T-cell (primary cell): ENCODE results near the gene FAAP100. TPM values are rescaled to one million over a fixed set of nuclear protein-coding genes. Genes with fewer than 3 reads are reported as not detected.
"Not testable (repeated sequence)": the region's sequence is repeated elsewhere in the genome, so short reads cannot be mapped to it uniquely, and the experiment has no call there.

Experiments
- ATAC-seq, 4 experiments: fragments of 200-7000 bp in 3 of 4; fragments of 150-1000 bp in 1 of 4; cut with Tn5 transposase; replicated peaks in 1 of 4; 1 replicate in 3 of 4; 2 replicates in 1 of 4; pipeline ENCODE4 v1.10.0; 2021; ENCODE audit warnings: moderate library complexity in 3 of 4, mild to moderate bottlenecking in 2 of 4, moderate number of reproducible peaks in 1 of 4
- CTCF ChIA-PET, 2 donors: fragments of 300-600 bp; sonication (Branson Sonifier 250); formaldehyde crosslinking; loops; one replicate each; lab custom pipeline; 2022; ENCODE audit warnings: antibody characterized with exemption in 2 of 2; lab: Charles Lee
- POLR2A ChIA-PET, 2 donors: fragments of 300-600 bp; sonication (Branson Sonifier 250); formaldehyde crosslinking; loops; one replicate each; lab custom pipeline; 2022; ENCODE audit warnings: antibody characterized with exemption in 2 of 2; lab: Charles Lee
- DNase-seq, 35 experiments: peaks; one replicate each; pipeline versions ENCODE4 v3.0.0 to v3.0.0-alpha.2; 2013 to 2023
- H3K27ac ChIP-seq: one replicate; pipeline ENCODE4 v1.5.1; 2013; ENCODE audit warnings: low read length
- H3K27me3 ChIP-seq, 2 experiments: replicated peaks in 1 of 2; 1 replicate in 1 of 2; 2 replicates in 1 of 2; pipeline versions ENCODE4 v1.6.1 to v1.7.0; 2013; ENCODE audit warnings: low read length in 1 of 2, mixed read lengths in 1 of 2; ENCODE audit not compliant: control insufficient read depth in 2 of 2, insufficient read depth in 2 of 2; ENCODE audit errors: extremely low read depth in 1 of 2
- H3K36me3 ChIP-seq, 2 donors: 1 replicate in 1 of 2; 2 replicates in 1 of 2; pipeline versions ENCODE4 v1.6.1 to v1.7.0; 2013; ENCODE audit warnings: low read length in 1 of 2; ENCODE audit not compliant: control insufficient read depth in 2 of 2, insufficient read depth in 1 of 2; ENCODE audit errors: extremely low read depth in 1 of 2
- H3K4me1 ChIP-seq, 2 experiments: 1 replicate in 1 of 2; 2 replicates in 1 of 2; pipeline versions ENCODE4 v1.6.1 to v1.7.0; 2013; ENCODE audit warnings: low read length in 2 of 2, mixed read lengths in 1 of 2; ENCODE audit not compliant: insufficient read depth in 2 of 2, control insufficient read depth in 1 of 2; ENCODE audit errors: extremely low read depth in 1 of 2
- H3K4me3 ChIP-seq, 2 donors: 1 replicate in 1 of 2; 2 replicates in 1 of 2; pipeline versions ENCODE4 v1.5.1 to v1.7.0; 2013; ENCODE audit warnings: mild to moderate bottlenecking in 2 of 2, low read length in 1 of 2, moderate library complexity in 1 of 2; ENCODE audit not compliant: control insufficient read depth in 1 of 2; ENCODE audit errors: extremely low read depth in 1 of 2
- H3K9me3 ChIP-seq: 2 replicates; pipeline ENCODE4 v1.7.0; 2013
- H3K27ac Mint-ChIP-seq, 2 donors: one replicate each; pipeline ENCODE4 v1.8.0; 2020 to 2021; ENCODE audit warnings: mild to moderate bottlenecking in 2 of 2, mixed read lengths in 2 of 2
- H3K27me3 Mint-ChIP-seq, 2 donors: one replicate each; pipeline ENCODE4 v1.8.0; 2021 to 2022; ENCODE audit warnings: mixed read lengths in 2 of 2
- H3K36me3 Mint-ChIP-seq: one replicate; pipeline ENCODE4 v1.8.0; 2021; ENCODE audit warnings: mixed read lengths
- H3K4me1 Mint-ChIP-seq, 3 donors: one replicate each; pipeline ENCODE4 v1.8.0; 2020 to 2022; ENCODE audit warnings: mixed read lengths in 3 of 3, mild to moderate bottlenecking in 1 of 3
- H3K4me3 Mint-ChIP-seq, 3 donors: one replicate each; pipeline ENCODE4 v1.8.0; 2020 to 2022; ENCODE audit warnings: mild to moderate bottlenecking in 3 of 3, mixed read lengths in 3 of 3, moderate library complexity in 3 of 3
- H3K9me3 Mint-ChIP-seq, 3 donors: one replicate each; pipeline ENCODE4 v1.8.0; 2020 to 2022; ENCODE audit warnings: mixed read lengths in 3 of 3
- WGBS: methylation state at CpG from one replicate; pipeline ENCODE4 v1.1.5; 2013; ENCODE audit warnings: missing lambda C conversion rate; ENCODE audit not compliant: insufficient coverage; 5-methylcytosine and 5-hydroxymethylcytosine counted together
- total RNA-seq, 35 experiments: library from RNA in 6 of 35; stranded (reverse) in 6 of 35; fragments of 120-200 nt in 1 of 35; gene quantifications; one replicate each; pipeline versions ENCODE4 v1.2.1 to v1.2.4 and lab custom pipeline; 2013 to 2026

Gene FAAP100
- total RNA-seq, 5 donors from 2014 or later (not counting 1 experiment from before 2014, with no cell fraction given): 31.7 to 62.1 (median 59.0) TPM

- ChIA-PET POLR2A (no interaction called here), CTCF (no interaction called here)
- Histone ChIP-seq H3K9me3 (no peaks in the 10 kb centered on the region), H3K4me3 (no peak overlapping the region), H3K36me3 (peaks cover 0 to 4% of the 10 kb centered on the region in 2 donors), H3K4me1 (peaks cover 0 to 26% of the 10 kb centered on the region in 2 experiments), H3K27me3 (peaks cover 8 to 62% of the 10 kb centered on the region in 2 experiments), H3K27ac (no peak overlapping the region)
- Mint-ChIP-seq H3K9me3 (no peaks in the 10 kb centered on the region), H3K27ac (no peak overlapping the region), H3K27me3 (peaks cover 12 to 27% of the 10 kb centered on the region in 2 donors), H3K36me3 (peaks cover 8% of the 10 kb centered on the region), H3K4me1 (peaks cover 0 to 3% (median 0%) of the 10 kb centered on the region in 3 donors), H3K4me3 (no peak overlapping the region)
- ATAC-seq (no peak), DNase-seq (no peak)
- WGBS: 82% methylated on average over 4 of the region's 5 CpGs
Observed at GRCh38 chr17:81535007-81535328, 17.2 kb downstream of the FAAP100 start.

- WGBS: 70% methylated on average over 3 of the region's 6 CpGs
- Mint-ChIP-seq H3K36me3 (peaks cover 8% of the 10 kb centered on the region), H3K27ac (no peak overlapping the region), H3K9me3 (no peaks in the 10 kb centered on the region), H3K4me1 (peaks cover 0 to 3% (median 0%) of the 10 kb centered on the region in 3 donors), H3K4me3 (no peak overlapping the region), H3K27me3 (peaks cover 12 to 27% of the 10 kb centered on the region in 2 donors)
- H3K4me3 ChIP-seq: no peak overlapping the region
- peaks cover 8 to 62% of the 10 kb centered on the region in 2 experiments for H3K27me3 ChIP-seq
- no peak overlapping the region for H3K27ac ChIP-seq
- ATAC-seq: no peak
- H3K9me3 ChIP-seq: no peaks in the 10 kb centered on the region
- CTCF ChIA-PET: no interaction called here
- peaks cover 0 to 2% of the 10 kb centered on the region in 2 donors for H3K36me3 ChIP-seq
- no peak for DNase-seq
- POLR2A ChIA-PET: no interaction called here
- peaks cover 0 to 26% of the 10 kb centered on the region in 2 experiments for H3K4me1 ChIP-seq
Observed at GRCh38 chr17:81534157-81535006, 17.8 kb downstream of the FAAP100 start.

GRCh38 chr17:81533339-81534141 is 18.6 kb downstream of the FAAP100 start:
- 52% methylated on average over 19 of the region's 21 CpGs for WGBS
- peaks cover 0 to 26% of the 10 kb centered on the region in 2 experiments for H3K4me1 ChIP-seq
- H3K27me3 ChIP-seq: peaks cover 8 to 62% of the 10 kb centered on the region in 2 experiments
- H3K9me3 ChIP-seq: no peaks in the 10 kb centered on the region
- no peak overlapping the region for H3K4me3 ChIP-seq
- no peak for ATAC-seq
- peaks cover 12 to 27% of the 10 kb centered on the region in 2 donors for H3K27me3 Mint-ChIP-seq
- ChIA-PET CTCF (no interaction called here), POLR2A (no interaction called here)
- peaks cover 0 to 3% (median 0%) of the 10 kb centered on the region in 3 donors for H3K4me1 Mint-ChIP-seq
- no peak overlapping the region for H3K27ac Mint-ChIP-seq
- no peaks in the 10 kb centered on the region for H3K36me3 ChIP-seq
- no peak overlapping the region for H3K4me3 Mint-ChIP-seq
- DNase-seq: no peak
- peaks cover 7% of the 10 kb centered on the region for H3K36me3 Mint-ChIP-seq
- H3K9me3 Mint-ChIP-seq: no peaks in the 10 kb centered on the region
- H3K27ac ChIP-seq: no peak overlapping the region

GRCh38 chr17:81532490-81533287 is 19.5 kb downstream of the FAAP100 start:
- ChIA-PET CTCF (no interaction called here), POLR2A (no interaction called here)
- no peak for ATAC-seq

GRCh38 chr17:81531998-81532404 is 20.2 kb downstream of the FAAP100 start:
- H3K4me3 Mint-ChIP-seq, H3K9me3 ChIP-seq, H3K36me3 Mint-ChIP-seq, H3K4me1 Mint-ChIP-seq, DNase-seq, H3K36me3 ChIP-seq, H3K4me3 ChIP-seq, H3K27ac Mint-ChIP-seq, H3K27ac ChIP-seq, H3K9me3 Mint-ChIP-seq, ATAC-seq, POLR2A ChIA-PET, CTCF ChIA-PET: not testable (repeated sequence)
- H3K4me1 ChIP-seq: peaks cover 0 to 18% of the 10 kb centered on the region in 2 experiments
- H3K27me3 ChIP-seq: peaks cover 5 to 57% of the 10 kb centered on the region in 2 experiments
- WGBS: 93% methylated on average over 3 of the region's 3 CpGs
- H3K27me3 Mint-ChIP-seq: peaks cover 12 to 16% of the 10 kb centered on the region in 2 donors

More at GRCh38 chr17:81532490-81533287, 19.5 kb downstream of the FAAP100 start:
- Mint-ChIP-seq H3K4me1 (peaks cover 0 to 1% (median 0%) of the 10 kb centered on the region in 3 donors), H3K4me3 (no peak overlapping the region), H3K27me3 (peaks cover 12 to 19% of the 10 kb centered on the region in 2 donors), H3K9me3 (no peaks in the 10 kb centered on the region), H3K36me3 (no peaks in the 10 kb centered on the region), H3K27ac (no peak overlapping the region)
- no peak for DNase-seq
- no peak overlapping the region for H3K27ac ChIP-seq
- H3K4me3 ChIP-seq: no peak overlapping the region
- H3K9me3 ChIP-seq: no peaks in the 10 kb centered on the region
- H3K27me3 ChIP-seq: peaks cover 8 to 57% of the 10 kb centered on the region in 2 experiments
- peaks cover 0 to 25% of the 10 kb centered on the region in 2 experiments for H3K4me1 ChIP-seq
- H3K36me3 ChIP-seq: no peaks in the 10 kb centered on the region
- WGBS: 96% methylated on average over 10 of the region's 11 CpGs

GRCh38 chr17:81531013-81531412 is 21.1 kb downstream of the FAAP100 start:
- CTCF ChIA-PET: not testable (repeated sequence)

More at GRCh38 chr17:81531013-81531412, 21.1 kb downstream of the FAAP100 start:
- DNase-seq, H3K9me3 ChIP-seq, H3K27ac ChIP-seq, H3K4me1 Mint-ChIP-seq, H3K36me3 ChIP-seq, H3K4me3 ChIP-seq, POLR2A ChIA-PET, H3K9me3 Mint-ChIP-seq, ATAC-seq, H3K36me3 Mint-ChIP-seq, H3K27ac Mint-ChIP-seq, H3K4me3 Mint-ChIP-seq: not testable (repeated sequence)
- 85% methylated on average over 6 of the region's 6 CpGs for WGBS
- peaks cover 12 to 15% of the 10 kb centered on the region in 2 donors for H3K27me3 Mint-ChIP-seq
- Histone ChIP-seq H3K4me1 (peaks cover 0 to 10% of the 10 kb centered on the region in 2 experiments), H3K27me3 (peaks cover 2 to 60% of the 10 kb centered on the region in 2 experiments)
